Measurements from ENCODE around the gene NABP1.
A peak's percentile ranks its signal among the peaks of the same experiment; 100 is the strongest.

Gene NABP1

GRCh38 chr2:191649519-191649918 is 28.4 kb upstream of the NABP1 start:
- DNase-seq (ENCODE audit: low spot score): no peak

GRCh38 chr2:191650896-191651773 is 26.8 kb upstream of the NABP1 start:
- DNase-seq (ENCODE audit: low spot score): no peak

- DNase-seq (ENCODE audit: low spot score): no peak
These were observed 24.1 kb upstream of the NABP1 start for GRCh38 chr2:191653667-191654391.

GRCh38 chr2:191656391-191656790 is 21.5 kb upstream of the NABP1 start:
- DNase-seq (ENCODE audit: low spot score): no peak

- no peak for DNase-seq (ENCODE audit: low spot score)
These were observed 21.1 kb upstream of the NABP1 start for GRCh38 chr2:191656792-191657191.

GRCh38 chr2:191657977-191658376 is 20.0 kb upstream of the NABP1 start:
- no peak for DNase-seq (ENCODE audit: low spot score)

DNA sequence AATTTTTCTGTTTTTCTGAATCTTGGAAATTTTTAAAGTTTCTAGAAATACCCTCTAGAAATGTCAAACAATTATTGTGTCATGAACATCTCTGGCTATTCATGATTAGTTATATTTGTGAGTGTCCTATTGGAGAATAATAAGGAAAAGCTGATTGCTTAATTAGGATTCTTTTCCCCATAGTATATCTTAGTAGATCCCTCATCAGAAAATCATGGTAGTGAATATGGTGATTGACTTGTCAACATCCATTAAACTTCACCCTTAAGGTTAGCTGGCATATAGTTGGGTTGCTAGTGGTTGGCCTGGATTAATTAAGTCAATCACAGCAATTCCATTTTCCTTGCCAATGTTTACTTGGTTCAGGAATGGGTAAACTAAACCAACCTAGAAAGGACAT is 18.7 kb upstream of the NABP1 start:
- no peak for DNase-seq (ENCODE audit: low spot score)

DNA sequence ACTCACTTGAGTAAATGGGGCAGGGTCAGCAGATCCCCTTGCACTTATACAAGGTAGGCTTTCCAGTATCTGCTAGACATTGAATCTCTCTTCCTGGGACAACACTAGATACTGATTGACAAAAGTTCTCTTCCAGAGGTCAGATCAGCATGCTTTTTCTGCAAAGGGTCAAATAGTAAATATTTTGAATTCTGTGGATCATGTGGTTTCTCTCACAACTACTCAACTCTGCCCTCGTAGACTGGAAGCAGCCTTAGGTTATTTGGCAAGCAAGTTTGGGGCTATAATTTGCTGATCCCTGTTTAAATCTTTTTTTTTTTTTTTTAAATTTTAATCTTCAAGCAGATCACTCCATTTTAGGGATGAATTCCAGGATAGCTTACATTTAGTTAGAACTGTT is 17.4 kb upstream of the NABP1 start:
- DNase-seq (ENCODE audit: low spot score): no peak

GRCh38 chr2:191661097-191661924 is 16.6 kb upstream of the NABP1 start:
- DNase-seq (ENCODE audit: low spot score): no peak

GRCh38 chr2:191664823-191665677 is 12.9 kb upstream of the NABP1 start:
- DNase-seq (ENCODE audit: low spot score): no peak

- DNase-seq (ENCODE audit: low spot score): no peak
These were observed 11.7 kb upstream of the NABP1 start for GRCh38 chr2:191666226-191666625.

- no peak for DNase-seq (ENCODE audit: low spot score)
These were observed 11.2 kb upstream of the NABP1 start for GRCh38 chr2:191666732-191667131.

DNA sequence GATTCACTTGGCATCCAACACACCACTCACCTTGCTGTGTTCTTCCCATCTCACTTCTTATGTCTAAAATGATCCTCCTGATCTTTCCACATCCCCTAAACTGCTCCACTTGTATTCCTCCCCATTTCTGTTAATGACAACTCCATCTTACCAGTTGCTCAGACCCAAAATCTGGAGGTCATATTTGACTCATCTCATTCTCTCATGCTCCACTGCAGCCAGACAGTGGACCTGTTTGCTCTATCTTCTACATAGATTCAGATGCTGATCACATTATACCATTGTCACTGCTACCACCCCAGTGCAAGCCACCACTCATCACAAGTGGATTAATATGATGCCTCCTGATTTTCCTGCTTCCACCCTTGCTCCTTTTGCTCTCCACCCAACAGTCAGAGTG is 7.9 kb upstream of the NABP1 start:
- DNase-seq (ENCODE audit: low spot score): no peak

DNA sequence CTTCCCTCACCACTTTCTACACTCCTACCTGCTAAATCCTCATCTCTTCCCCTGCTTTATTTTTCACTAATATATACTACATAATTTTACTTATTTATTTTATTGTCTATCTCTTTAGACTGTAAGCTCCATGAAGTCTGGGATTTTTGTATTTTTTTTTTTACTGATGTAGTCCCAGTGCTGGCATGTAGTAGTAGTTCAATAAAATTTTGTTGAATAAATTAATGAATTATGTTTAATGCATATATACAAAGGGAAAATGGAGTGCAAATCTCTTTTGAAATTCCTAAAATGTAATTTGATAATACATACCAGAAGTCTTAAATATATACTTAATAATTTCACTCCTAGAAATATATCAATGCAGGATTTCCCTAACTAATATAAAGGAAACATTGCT is 7.1 kb upstream of the NABP1 start:
- no peak for DNase-seq (ENCODE audit: low spot score)

DNA sequence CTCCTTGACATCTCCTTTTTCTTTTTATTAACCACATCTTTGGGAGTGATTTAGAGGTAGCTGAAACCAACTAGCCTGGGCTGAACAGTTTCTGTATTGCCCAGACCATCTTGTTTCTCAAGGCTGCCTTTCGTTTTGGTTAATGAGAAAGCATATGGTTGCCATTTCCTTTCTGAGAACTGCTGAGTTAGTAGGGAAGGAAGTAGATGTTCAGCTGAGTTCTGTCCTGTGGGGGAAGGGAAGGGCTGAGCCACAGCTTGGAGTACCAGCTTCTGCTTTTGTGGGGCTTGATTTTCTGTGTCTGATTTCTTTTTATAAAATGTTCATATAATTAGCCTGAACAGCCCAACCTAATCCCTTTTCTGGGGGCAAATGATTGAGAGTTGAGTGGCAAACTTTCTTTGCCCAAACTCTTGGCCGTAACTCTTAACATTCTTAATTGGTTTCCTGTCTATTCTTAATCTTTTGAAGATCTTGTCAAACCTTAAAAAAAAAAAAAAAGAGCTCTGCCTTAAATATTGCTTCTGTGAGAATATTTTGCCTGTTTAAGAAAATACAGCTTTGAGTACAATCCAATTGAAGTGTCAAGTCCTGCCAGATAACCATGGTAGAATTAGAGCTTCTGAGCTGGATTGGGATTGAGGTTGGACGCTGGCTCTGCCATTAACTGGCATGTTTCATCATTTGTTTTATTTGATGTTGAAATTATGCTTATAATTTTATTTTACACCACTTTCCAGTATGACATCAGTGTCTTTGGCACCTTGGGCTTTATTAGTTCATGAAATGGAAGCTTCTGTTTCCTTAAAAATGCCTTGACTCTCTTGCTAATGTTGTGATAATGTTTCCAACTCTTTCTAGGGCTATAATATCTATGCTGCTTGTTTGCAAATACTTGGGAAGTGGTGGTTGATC is 1.9 kb upstream of the NABP1 start:
- no peak for DNase-seq (ENCODE audit: low spot score)

DNA sequence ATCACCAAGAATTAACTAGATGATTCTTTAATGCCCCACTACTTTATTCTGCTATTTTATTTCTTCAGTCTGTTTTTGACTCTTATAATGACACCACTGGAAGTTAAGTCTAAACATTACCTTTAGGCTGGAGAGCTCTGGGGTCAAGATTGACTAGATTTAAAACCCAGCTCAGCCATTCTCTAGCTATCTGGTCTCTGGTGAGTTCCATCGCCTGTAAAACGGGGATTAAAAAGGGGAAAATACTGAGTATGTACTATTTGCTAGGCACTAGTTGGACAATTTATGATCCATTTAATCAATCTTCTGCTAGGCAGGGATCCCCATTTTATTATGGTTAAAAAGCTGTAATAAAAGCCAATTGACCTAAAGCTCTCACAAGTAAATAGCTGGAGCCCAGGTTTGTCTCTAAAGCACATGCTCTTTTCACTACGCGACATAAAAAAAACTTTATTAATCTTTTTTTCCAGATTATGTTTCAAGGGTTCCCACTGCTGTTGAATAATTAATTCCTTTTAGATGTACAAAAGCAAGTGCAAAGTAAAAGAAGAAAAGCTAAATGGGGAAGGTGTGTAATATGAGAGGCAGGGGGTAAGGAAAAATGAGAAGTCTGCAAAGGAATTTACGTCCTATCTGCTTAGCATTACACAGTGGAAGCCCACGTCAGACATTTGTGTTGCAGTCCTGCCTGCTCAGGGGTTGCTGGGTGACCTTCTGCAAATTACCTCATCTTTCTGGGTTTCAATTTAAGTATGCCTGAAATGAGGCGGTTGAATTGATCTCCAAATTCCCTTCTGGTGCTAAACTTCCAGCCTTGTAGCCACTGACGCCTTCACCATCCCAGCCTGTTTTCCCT is 918 bp upstream of the NABP1 start:
- DNase-seq (ENCODE audit: low spot score): no peak

GRCh38 chr2:191678437-191679100 is 633 bp downstream of the NABP1 start:
- DNase-seq (ENCODE audit: low spot score): peak; percentile 24

DNA sequence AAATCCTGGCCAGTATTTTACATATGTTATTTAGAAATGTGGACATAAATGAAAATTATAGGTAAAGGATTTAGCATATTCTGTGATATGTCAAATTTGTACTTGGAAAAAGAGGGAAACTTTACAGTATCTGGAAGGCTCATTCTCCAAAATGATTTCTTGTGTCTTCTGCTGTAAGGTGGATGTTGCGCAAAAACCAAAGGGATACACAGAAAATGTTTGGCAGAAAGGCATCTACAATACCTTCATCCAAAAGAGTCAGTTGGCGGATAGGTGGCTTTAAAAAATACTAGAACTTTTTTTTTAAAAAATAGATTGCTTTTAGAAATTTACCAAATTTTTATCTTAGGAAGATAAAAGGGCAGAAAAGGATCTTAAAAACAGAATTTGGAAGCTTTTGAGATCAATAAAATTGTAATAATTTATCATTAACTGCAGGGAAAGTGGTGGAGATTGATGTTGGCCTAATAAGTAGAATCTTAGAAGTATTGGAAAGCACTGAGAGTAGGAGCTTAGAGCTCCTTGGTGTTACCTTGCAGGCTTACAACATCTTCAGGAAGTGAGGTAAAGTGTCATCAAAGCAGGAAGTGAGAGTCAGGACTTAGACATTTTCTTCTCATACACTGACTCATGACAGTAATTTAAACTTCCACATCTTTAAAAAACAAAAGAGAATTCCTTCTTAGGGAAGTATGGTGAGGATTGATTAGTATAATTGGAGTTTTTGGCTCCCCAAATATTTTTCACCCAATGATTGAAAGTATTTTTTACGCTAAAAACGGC is 2.1 kb downstream of the NABP1 start:
- DNase-seq (ENCODE audit: low spot score): no peak
